ENCODE measurements around the gene SYT6. TPM values are rescaled to one million over a fixed set of nuclear protein-coding genes. Genes with fewer than 3 reads are reported as not detected.
A peak's percentile ranks its signal among the peaks of the same experiment; 100 is the strongest.

SYT6 gene
- polyA plus RNA-seq, 4 donors: 0.04 to 0.54 (median 0.18) TPM; not detected in 1

DNA sequence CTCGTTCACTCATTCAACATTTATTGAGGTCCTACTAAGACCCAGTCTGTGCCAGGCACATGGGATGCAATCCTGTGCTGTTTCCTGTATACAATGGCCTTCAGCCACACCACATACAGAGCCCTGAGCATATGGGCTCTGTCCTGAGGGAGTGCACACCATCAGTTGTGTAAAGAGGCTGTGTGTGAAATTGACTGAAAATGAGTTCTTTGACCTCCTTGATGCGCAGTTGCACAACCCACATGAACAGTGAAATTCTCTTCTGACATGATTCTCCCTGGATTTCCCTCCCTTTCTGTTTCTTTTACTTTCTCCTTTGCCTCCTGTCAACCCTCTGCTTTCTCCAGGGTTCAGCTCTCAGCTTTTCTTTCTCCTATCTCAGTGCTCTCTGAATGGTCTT, 6.3 kb upstream of the SYT6 start:
- Histone ChIP-seq H3K9me3 (ENCODE audit: control insufficient read depth in 2 of 2, insufficient read depth in 1 of 2, low read depth in 1 of 2, low read length in 1 of 2) (no peaks in the 10 kb centered on the region), H3K27ac (ENCODE audit: low read depth in 1 of 3, low read length in 2 of 3) (no peak overlapping the region), H3K27me3 (ENCODE audit: control insufficient read depth in 3 of 3, insufficient read depth in 3 of 3, low read length in 3 of 3) (peaks cover 0 to 43% (median 12%) of the 10 kb centered on the region in 3 donors), H3K4me1 (ENCODE audit: control insufficient read depth in 3 of 3, insufficient read depth in 2 of 3, low read depth in 1 of 3, low read length in 2 of 3) (peaks cover 0 to 1% (median 0%) of the 10 kb centered on the region in 3 donors), H3K36me3 (ENCODE audit: control insufficient read depth in 3 of 3, insufficient read depth in 2 of 3, low read depth in 1 of 3, low read length in 3 of 3) (no peaks in the 10 kb centered on the region), H3K4me3 (ENCODE audit: low read depth in 1 of 3, low read length in 3 of 3) (no peak overlapping the region)
- no peak for DNase-seq
- WGBS, 3 donors: 80 to 83% (median 82%) methylated on average over 2 of the region's 2 CpGs
- no peak for FAIRE-seq

DNA sequence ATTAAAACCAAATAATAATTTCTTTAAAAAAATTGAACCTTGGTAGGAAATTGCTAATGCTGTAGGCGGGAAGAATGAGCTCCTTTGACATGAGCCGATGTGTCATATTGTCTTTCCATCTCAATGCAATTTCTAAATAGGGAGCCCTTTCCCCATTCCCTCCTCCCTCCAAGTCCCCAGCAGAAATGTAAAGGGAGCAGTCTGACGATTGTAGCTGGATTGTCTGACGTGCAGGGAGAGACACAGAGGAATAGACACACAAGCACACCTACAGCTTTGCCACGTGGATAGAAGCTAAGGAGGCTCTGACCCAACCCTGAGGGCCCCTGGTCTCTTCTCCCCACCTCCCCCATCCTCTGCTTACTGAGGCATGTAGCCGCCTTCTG, 3.6 kb upstream of the SYT6 start:
- Histone ChIP-seq H3K4me3 (ENCODE audit: low read depth in 1 of 3, low read length in 3 of 3) (no peak overlapping the region), H3K36me3 (ENCODE audit: control insufficient read depth in 3 of 3, insufficient read depth in 2 of 3, low read depth in 1 of 3, low read length in 3 of 3) (no peaks in the 10 kb centered on the region), H3K27ac (ENCODE audit: low read depth in 1 of 3, low read length in 2 of 3) (no peak overlapping the region), H3K9me3 (ENCODE audit: control insufficient read depth in 2 of 2, insufficient read depth in 1 of 2, low read depth in 1 of 2, low read length in 1 of 2) (no peaks in the 10 kb centered on the region), H3K4me1 (ENCODE audit: control insufficient read depth in 3 of 3, insufficient read depth in 2 of 3, low read depth in 1 of 3, low read length in 2 of 3) (peaks cover 0 to 7% (median 3%) of the 10 kb centered on the region in 3 donors), H3K27me3 (ENCODE audit: control insufficient read depth in 3 of 3, insufficient read depth in 3 of 3, low read length in 3 of 3) (peaks cover 0 to 68% (median 32%) of the 10 kb centered on the region in 3 donors)
- 57 to 63% (median 60%) methylated on average over 6 of the region's 6 CpGs for WGBS, 3 donors
- FAIRE-seq (no peak), DNase-seq (no peak)

GRCh38 chr1:114156538-114157274, 3.0 kb upstream of the SYT6 start:
- H3K4me3 ChIP-seq (ENCODE audit: low read depth in 1 of 3, low read length in 3 of 3): no peak overlapping the region
- H3K9me3 ChIP-seq (ENCODE audit: control insufficient read depth in 2 of 2, insufficient read depth in 1 of 2, low read depth in 1 of 2, low read length in 1 of 2): no peaks in the 10 kb centered on the region
- H3K27me3 ChIP-seq (ENCODE audit: control insufficient read depth in 3 of 3, insufficient read depth in 3 of 3, low read length in 3 of 3): peaks cover 0 to 73% (median 32%) of the 10 kb centered on the region in 3 donors
- WGBS, 3 donors: 37 to 47% (median 43%) methylated on average over 3 to 5 of the region's 5 CpGs
- peaks cover 0 to 13% (median 3%) of the 10 kb centered on the region in 3 donors for H3K4me1 ChIP-seq (ENCODE audit: control insufficient read depth in 3 of 3, insufficient read depth in 2 of 3, low read depth in 1 of 3, low read length in 2 of 3)
- H3K27ac ChIP-seq (ENCODE audit: low read depth in 1 of 3, low read length in 2 of 3): no peak overlapping the region
- no peaks in the 10 kb centered on the region for H3K36me3 ChIP-seq (ENCODE audit: control insufficient read depth in 3 of 3, insufficient read depth in 2 of 3, low read depth in 1 of 3, low read length in 3 of 3)
- FAIRE-seq (no peak), DNase-seq (no peak)

- H3K9me3 ChIP-seq (ENCODE audit: control insufficient read depth in 2 of 2, insufficient read depth in 1 of 2, low read depth in 1 of 2, low read length in 1 of 2): no peaks in the 10 kb centered on the region
- H3K4me1 ChIP-seq (ENCODE audit: control insufficient read depth in 3 of 3, insufficient read depth in 2 of 3, low read depth in 1 of 3, low read length in 2 of 3): peaks cover 0 to 13% (median 3%) of the 10 kb centered on the region in 3 donors
- WGBS, 3 donors: 13 to 46% (median 21%) methylated on average over 8 of the region's 8 CpGs
- peaks cover 0 to 77% (median 32%) of the 10 kb centered on the region in 3 donors for H3K27me3 ChIP-seq (ENCODE audit: control insufficient read depth in 3 of 3, insufficient read depth in 3 of 3, low read length in 3 of 3)
- no peak for DNase-seq
- H3K27ac ChIP-seq (ENCODE audit: low read depth in 1 of 3, low read length in 2 of 3): no peak overlapping the region
- H3K36me3 ChIP-seq (ENCODE audit: control insufficient read depth in 3 of 3, insufficient read depth in 2 of 3, low read depth in 1 of 3, low read length in 3 of 3): no peaks in the 10 kb centered on the region
- FAIRE-seq: no peak
- H3K4me3 ChIP-seq (ENCODE audit: low read depth in 1 of 3, low read length in 3 of 3): no peak overlapping the region
Measured at GRCh38 chr1:114155706-114156105, 2.0 kb upstream of the SYT6 start.

GRCh38 chr1:114154963-114155322, 1.3 kb upstream of the SYT6 start:
- Histone ChIP-seq H3K4me1 (ENCODE audit: control insufficient read depth in 3 of 3, insufficient read depth in 2 of 3, low read depth in 1 of 3, low read length in 2 of 3) (peaks cover 0 to 13% (median 3%) of the 10 kb centered on the region in 3 donors), H3K9me3 (ENCODE audit: control insufficient read depth in 2 of 2, insufficient read depth in 1 of 2, low read depth in 1 of 2, low read length in 1 of 2) (no peaks in the 10 kb centered on the region), H3K4me3 (ENCODE audit: low read depth in 1 of 3, low read length in 3 of 3) (no peak overlapping the region), H3K27me3 (ENCODE audit: control insufficient read depth in 3 of 3, insufficient read depth in 3 of 3, low read length in 3 of 3) (peaks cover 0 to 84% (median 35%) of the 10 kb centered on the region in 3 donors), H3K27ac (ENCODE audit: low read depth in 1 of 3, low read length in 2 of 3) (no peak overlapping the region), H3K36me3 (ENCODE audit: control insufficient read depth in 3 of 3, insufficient read depth in 2 of 3, low read depth in 1 of 3, low read length in 3 of 3) (no peaks in the 10 kb centered on the region)
- FAIRE-seq (no peak), DNase-seq (peak in 1 of 2 donors; percentile 28)
- WGBS, 3 donors: 5 to 17% (median 11%) methylated on average over 18 to 19 of the region's 19 CpGs

DNA sequence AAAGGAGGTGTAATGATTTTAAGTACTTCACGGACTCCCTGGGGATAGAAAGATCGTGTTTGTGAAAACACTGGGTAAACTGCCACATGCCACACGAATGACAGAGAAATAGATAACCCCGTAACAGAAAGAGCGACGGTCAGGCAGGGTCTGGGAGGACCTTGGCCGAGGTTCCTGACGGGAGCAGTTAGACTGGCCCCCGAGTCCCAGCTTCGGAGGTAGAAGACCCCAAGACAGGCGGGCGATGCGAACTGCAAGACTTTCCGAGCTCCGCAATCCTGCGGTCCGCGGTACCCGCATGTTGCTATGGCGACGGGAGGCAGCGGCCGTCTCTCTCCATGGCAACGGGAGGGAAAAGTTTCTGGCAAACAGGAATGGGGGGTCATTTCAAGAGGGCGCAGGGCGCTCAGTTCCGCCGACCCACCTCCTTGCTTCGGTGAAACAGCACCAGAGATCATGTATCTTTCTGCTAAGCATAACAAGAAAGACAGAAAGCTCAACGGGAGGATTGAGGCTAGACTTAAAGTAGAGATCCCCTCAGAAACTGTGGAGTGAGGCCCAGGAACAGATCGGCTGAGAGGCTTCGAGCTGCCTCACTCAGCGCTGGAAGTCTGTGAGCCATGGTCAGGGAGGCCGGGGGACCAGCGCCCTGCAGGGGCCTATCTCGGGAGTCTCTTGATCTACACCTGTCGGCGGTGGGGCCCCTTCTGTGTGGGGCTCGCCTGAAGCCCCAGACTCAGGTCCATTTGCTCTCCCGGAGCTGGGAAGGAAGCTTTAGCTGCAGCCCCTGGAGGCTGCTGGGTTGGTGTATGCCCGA, 685 bp upstream of the SYT6 start:
- no peak overlapping the region for H3K4me3 ChIP-seq (ENCODE audit: low read depth in 1 of 3, low read length in 3 of 3)
- no peak overlapping the region for H3K27ac ChIP-seq (ENCODE audit: low read depth in 1 of 3, low read length in 2 of 3)
- peaks cover 0 to 13% (median 3%) of the 10 kb centered on the region in 3 donors for H3K4me1 ChIP-seq (ENCODE audit: control insufficient read depth in 3 of 3, insufficient read depth in 2 of 3, low read depth in 1 of 3, low read length in 2 of 3)
- WGBS, 3 donors: 4 to 13% (median 5%) methylated on average over 41 of the region's 41 CpGs
- H3K27me3 ChIP-seq (ENCODE audit: control insufficient read depth in 3 of 3, insufficient read depth in 3 of 3, low read length in 3 of 3): peaks cover 0 to 88% (median 35%) of the 10 kb centered on the region in 3 donors
- no peaks in the 10 kb centered on the region for H3K9me3 ChIP-seq (ENCODE audit: control insufficient read depth in 2 of 2, insufficient read depth in 1 of 2, low read depth in 1 of 2, low read length in 1 of 2)
- no peaks in the 10 kb centered on the region for H3K36me3 ChIP-seq (ENCODE audit: control insufficient read depth in 3 of 3, insufficient read depth in 2 of 3, low read depth in 1 of 3, low read length in 3 of 3)
- DNase-seq: peak in 1 of 2 donors; percentile 25
- no peak for FAIRE-seq

DNA sequence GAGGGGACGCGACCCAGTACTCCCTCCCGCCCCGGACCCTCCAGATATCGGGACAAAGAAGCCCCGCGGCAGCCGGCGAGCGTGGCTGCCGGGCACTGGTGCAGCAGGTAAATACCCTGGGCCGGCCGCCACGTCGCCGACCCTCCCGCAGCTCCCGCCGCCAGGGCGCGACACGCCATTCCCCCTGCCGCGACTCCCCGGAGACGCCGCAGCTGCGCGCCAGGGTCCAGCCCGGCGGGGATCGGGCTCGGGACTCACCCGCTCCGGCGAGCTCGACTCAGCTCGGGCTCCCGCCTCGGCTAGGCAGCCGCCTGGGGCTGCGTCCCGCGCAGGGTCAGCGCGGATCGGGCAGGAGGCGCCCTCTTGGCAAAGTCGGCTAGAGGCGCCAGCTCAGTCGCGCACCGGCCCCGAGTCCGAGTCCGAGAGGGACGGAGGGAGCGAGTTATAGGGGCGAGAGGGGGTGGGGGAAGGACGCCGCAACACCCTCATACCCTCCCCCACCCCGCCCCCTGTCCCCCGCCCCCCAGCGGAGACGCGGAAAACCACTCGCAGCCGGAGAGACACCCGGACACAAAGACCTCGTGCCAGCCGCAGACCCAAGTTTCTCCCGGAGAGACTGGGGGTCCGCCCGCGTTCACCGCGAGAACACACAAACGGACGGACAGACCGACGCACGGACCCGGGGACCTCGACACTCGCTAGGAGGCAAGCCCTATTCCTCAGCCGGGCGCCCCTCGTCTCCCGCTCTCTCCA, 985 bp downstream of the SYT6 start:
- H3K4me3 ChIP-seq (ENCODE audit: low read depth in 1 of 3, low read length in 3 of 3): peak overlapping the region in 2 of 3 donors; percentile 13 to 26
- FAIRE-seq (no peak), DNase-seq (peak; percentile 4 to 60)
- peaks cover 0 to 13% (median 3%) of the 10 kb centered on the region in 3 donors for H3K4me1 ChIP-seq (ENCODE audit: control insufficient read depth in 3 of 3, insufficient read depth in 2 of 3, low read depth in 1 of 3, low read length in 2 of 3)
- no peaks in the 10 kb centered on the region for H3K9me3 ChIP-seq (ENCODE audit: control insufficient read depth in 2 of 2, insufficient read depth in 1 of 2, low read depth in 1 of 2, low read length in 1 of 2)
- H3K27ac ChIP-seq (ENCODE audit: low read depth in 1 of 3, low read length in 2 of 3): no peak overlapping the region
- 1 to 2% (median 1%) methylated on average over 37 to 89 of the region's 89 CpGs for WGBS, 3 donors
- peaks cover 0 to 89% (median 35%) of the 10 kb centered on the region in 3 donors for H3K27me3 ChIP-seq (ENCODE audit: control insufficient read depth in 3 of 3, insufficient read depth in 3 of 3, low read length in 3 of 3)
- H3K36me3 ChIP-seq (ENCODE audit: control insufficient read depth in 3 of 3, insufficient read depth in 2 of 3, low read depth in 1 of 3, low read length in 3 of 3): no peaks in the 10 kb centered on the region

DNA sequence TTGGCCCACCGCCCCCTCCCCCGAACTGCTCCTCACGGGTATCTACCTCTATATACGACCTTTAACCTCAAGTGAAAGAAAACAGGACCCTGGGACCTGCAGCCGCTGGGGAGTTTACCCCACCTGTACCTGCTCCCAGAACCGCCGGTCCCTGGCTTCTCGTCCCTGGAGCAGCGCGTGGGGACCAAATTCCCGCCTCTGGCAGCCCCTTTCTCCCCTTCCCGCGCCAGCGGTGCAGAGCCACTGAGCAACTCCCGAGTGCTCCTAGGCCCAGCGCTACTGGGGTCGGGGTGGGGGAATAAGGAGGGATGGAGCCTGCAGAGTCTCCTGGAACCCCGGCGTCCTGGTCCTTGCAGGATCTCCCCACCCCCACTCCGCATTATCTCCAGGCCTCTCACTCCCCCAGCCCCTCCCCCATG, 1.6 kb downstream of the SYT6 start:
- peaks cover 0 to 13% (median 3%) of the 10 kb centered on the region in 3 donors for H3K4me1 ChIP-seq (ENCODE audit: control insufficient read depth in 3 of 3, insufficient read depth in 2 of 3, low read depth in 1 of 3, low read length in 2 of 3)
- H3K4me3 ChIP-seq (ENCODE audit: low read depth in 1 of 3, low read length in 3 of 3): peak overlapping the region in 2 of 3 donors; percentile 7 to 26
- WGBS, 3 donors: 7 to 22% (median 21%) methylated on average over 19 to 20 of the region's 20 CpGs
- H3K36me3 ChIP-seq (ENCODE audit: control insufficient read depth in 3 of 3, insufficient read depth in 2 of 3, low read depth in 1 of 3, low read length in 3 of 3): no peaks in the 10 kb centered on the region
- no peak for DNase-seq
- no peak overlapping the region for H3K27ac ChIP-seq (ENCODE audit: low read depth in 1 of 3, low read length in 2 of 3)
- H3K27me3 ChIP-seq (ENCODE audit: control insufficient read depth in 3 of 3, insufficient read depth in 3 of 3, low read length in 3 of 3): peaks cover 0 to 89% (median 35%) of the 10 kb centered on the region in 3 donors
- no peaks in the 10 kb centered on the region for H3K9me3 ChIP-seq (ENCODE audit: control insufficient read depth in 2 of 2, insufficient read depth in 1 of 2, low read depth in 1 of 2, low read length in 1 of 2)
- FAIRE-seq: no peak
